PC-3 (cell line): ENCODE measurements around the gene SLF2. TPM values are rescaled to one million over a fixed set of nuclear protein-coding genes. Genes with fewer than 3 reads are reported as not detected.
A peak's percentile ranks its signal among the peaks of the same experiment; 100 is the strongest.

Experiments
- ATAC-seq: fragments of 200-7000 bp; cut with Tn5 transposase; 2 replicates; pipeline ENCODE4 v1.9.1; 2020; ENCODE audit warnings: mild to moderate bottlenecking, moderate library complexity
- BruUV-seq: library from RNA; stranded (reverse); fragments of 400-500 nt; replicated peaks from 2 replicates; lab custom pipeline; 2021; lab: Mats Ljungman, UMichigan
- CTCF ChIA-PET: fragments of 300-600 bp; sonication (Branson Sonifier 250); formaldehyde crosslinking; loops from one replicate; lab custom pipeline; 2022; ENCODE audit warnings: antibody characterized with exemption; lab: Charles Lee
- POLR2A ChIA-PET: fragments of 300-600 bp; sonication (Branson Sonifier 250); formaldehyde crosslinking; loops from one replicate; lab custom pipeline; 2022; ENCODE audit warnings: antibody characterized with exemption; ENCODE audit not compliant: unreplicated experiment; lab: Charles Lee
- DNase-seq: peaks from one replicate; pipeline ENCODE4 v3.0.0-alpha.2; 2015
- H2AFZ ChIP-seq: fragments of 300-600 bp; sonication (generic); 2 replicates; pipeline ENCODE4 v1.6.0; 2016; ENCODE audit warnings: antibody characterized with exemption, low read length
- H3F3A ChIP-seq: fragments of 300-600 bp; sonication (generic); one replicate; pipeline ENCODE4 v1.6.0; 2017; ENCODE audit warnings: antibody characterized with exemption, low read length, control low read depth, mild to moderate bottlenecking; ENCODE audit not compliant: unreplicated experiment
- H3K27ac ChIP-seq: fragments of 300-600 bp; sonication (generic); 2 replicates; pipeline ENCODE4 v1.5.1; 2016; ENCODE audit warnings: mild to moderate bottlenecking, low read length
- H3K27me3 ChIP-seq: fragments of 300-600 bp; sonication (generic); 2 replicates; pipeline ENCODE4 v1.6.1; 2016; ENCODE audit warnings: low read length, mixed read lengths
- H3K36me3 ChIP-seq: fragments of 300-600 bp; sonication (generic); 2 replicates; pipeline ENCODE4 v1.6.1; 2016; ENCODE audit warnings: low read depth, mixed run types, low read length, mixed read lengths
- H3K4me1 ChIP-seq: fragments of 300-600 bp; sonication (generic); 2 replicates; pipeline ENCODE4 v1.5.1; 2016; ENCODE audit warnings: low read length; ENCODE audit not compliant: insufficient read depth
- H3K4me2 ChIP-seq: fragments of 300-600 bp; sonication (generic); 2 replicates; pipeline ENCODE4 v1.6.0; 2016; ENCODE audit warnings: low read length
- H3K4me3 ChIP-seq: fragments of 300-600 bp; sonication (generic); 2 replicates; pipeline ENCODE4 v1.5.1; 2016; ENCODE audit warnings: mild to moderate bottlenecking, low read length, mixed read lengths
- H3K79me2 ChIP-seq: fragments of 300-600 bp; sonication (generic); 2 replicates; pipeline ENCODE4 v1.6.1; 2017; ENCODE audit warnings: low read length, mixed read lengths
- H3K9ac ChIP-seq: fragments of 300-600 bp; sonication (generic); 2 replicates; pipeline ENCODE4 v1.6.0; 2016; ENCODE audit warnings: mild to moderate bottlenecking, low read length
- H3K9me2 ChIP-seq: fragments of 300-600 bp; sonication (generic); replicated peaks from 2 replicates; pipeline ENCODE4 v1.6.1; 2016; ENCODE audit warnings: mixed run types, low read length, mixed read lengths
- H3K9me3 ChIP-seq: fragments of 300-600 bp; sonication (generic); 2 replicates; pipeline ENCODE4 v1.6.1; 2016; ENCODE audit warnings: low read length, mixed read lengths
- H4K20me1 ChIP-seq: fragments of 300-600 bp; sonication (generic); 2 replicates; pipeline ENCODE4 v1.6.1; 2016; ENCODE audit warnings: low read length, mixed read lengths
- EZH2 ChIP-seq: fragments of 300-600 bp; sonication (generic); IDR thresholded peaks from one replicate; pipeline ENCODE4 v1.6.1; 2017; ENCODE audit warnings: antibody characterized with exemption, mild to moderate bottlenecking, low read length; ENCODE audit not compliant: unreplicated experiment
- EZH2phosphoT487 ChIP-seq: fragments of 300-600 bp; sonication (generic); IDR thresholded peaks from 2 replicates; pipeline ENCODE4 v1.6.1; 2018; ENCODE audit warnings: mild to moderate bottlenecking, antibody characterized with exemption, low read length, borderline replicate concordance
- intact Hi-C: fragments of 100-400 bp; cut with micrococcal nuclease; formaldehyde crosslinking; loops from 2 replicates; pipeline ENCODE4 v1.9.0; 2023
- total RNA-seq: library from RNA; depleted of rRNA; stranded (reverse); fragments of >200 nt; gene quantifications from 2 replicates; pipeline ENCODE4 v1.2.3, GENCODE V29; 2014
- TF ChIP-seq, protein P1 (sequence below): fragments of 300-600 bp; sonication (generic); conservative IDR thresholded peaks from 2 replicates; pipeline ENCODE4 v1.5.1; 2017; ENCODE audit warnings: antibody characterized with exemption, low read depth, mild to moderate bottlenecking, low read length

Gene SLF2
- total RNA-seq, 1 experiment from 2014 or later, result 19.5 TPM

DNA sequence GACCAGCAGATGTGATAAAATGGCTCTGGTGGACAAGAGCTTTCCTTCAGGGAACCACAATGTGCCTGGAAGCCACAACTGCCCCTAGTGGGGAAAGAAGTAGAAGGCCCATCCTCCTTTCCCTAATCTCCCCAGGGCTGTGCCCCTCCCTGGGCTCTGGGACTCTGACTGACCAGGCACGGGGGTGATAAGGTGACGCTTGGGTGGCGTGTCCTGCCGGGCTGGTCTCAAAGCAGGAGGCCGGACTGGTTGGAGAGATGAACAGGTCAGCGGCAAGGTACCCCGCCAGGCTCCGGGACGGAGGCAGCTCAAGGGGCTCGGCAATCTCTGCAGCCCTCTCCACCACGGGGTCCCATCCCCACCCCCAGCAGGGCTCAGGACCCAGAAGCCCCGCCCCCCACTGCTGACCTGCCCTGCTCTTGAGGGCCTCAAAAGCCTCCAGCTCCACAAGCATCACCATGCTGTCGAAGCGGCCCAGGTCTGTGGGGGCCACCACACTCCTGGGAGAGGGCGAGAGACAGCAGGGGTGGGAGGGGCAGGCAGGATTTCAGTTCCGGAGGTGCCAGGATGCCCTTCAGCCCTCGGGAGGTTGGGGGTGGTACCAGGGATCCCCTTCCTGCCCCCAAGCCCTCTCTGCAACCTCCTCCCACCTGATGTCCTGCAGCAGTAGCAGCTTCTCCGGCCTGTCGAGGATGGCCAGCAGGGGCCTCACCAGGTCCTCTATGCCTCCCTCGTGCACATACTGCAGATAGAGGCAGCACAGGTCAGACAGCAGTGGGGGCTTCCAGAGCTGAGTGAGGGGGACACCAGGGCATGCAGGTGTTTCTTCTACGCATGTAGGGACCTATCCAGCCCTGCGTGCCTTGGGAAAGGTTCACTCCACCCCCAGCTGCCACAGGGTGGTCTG, 99.0 kb downstream of the SLF2 start:
- H3K4me1 ChIP-seq, result peaks cover 29% of the 10 kb centered on the region
- ChIA-PET POLR2A (no interaction called here), CTCF (interaction anchor here (0.5 to 2.2 kb wide), 3 partner anchors 14 to 129 kb away, joined by 5 to 16 read pairs (median 6); no protein-coding TSS in a partner anchor)
- H3K79me2 ChIP-seq, result no peaks in the 10 kb centered on the region
- peak overlapping the region; percentile 29; the same call in 1 of the 2 replicates for H3K27ac ChIP-seq
- no TSS peak for BruUV-seq
- TF ChIP-seq EZH2phosphoT487, result no peak
- no peak for TF ChIP-seq EZH2
- TF ChIP-seq, protein P1, sequence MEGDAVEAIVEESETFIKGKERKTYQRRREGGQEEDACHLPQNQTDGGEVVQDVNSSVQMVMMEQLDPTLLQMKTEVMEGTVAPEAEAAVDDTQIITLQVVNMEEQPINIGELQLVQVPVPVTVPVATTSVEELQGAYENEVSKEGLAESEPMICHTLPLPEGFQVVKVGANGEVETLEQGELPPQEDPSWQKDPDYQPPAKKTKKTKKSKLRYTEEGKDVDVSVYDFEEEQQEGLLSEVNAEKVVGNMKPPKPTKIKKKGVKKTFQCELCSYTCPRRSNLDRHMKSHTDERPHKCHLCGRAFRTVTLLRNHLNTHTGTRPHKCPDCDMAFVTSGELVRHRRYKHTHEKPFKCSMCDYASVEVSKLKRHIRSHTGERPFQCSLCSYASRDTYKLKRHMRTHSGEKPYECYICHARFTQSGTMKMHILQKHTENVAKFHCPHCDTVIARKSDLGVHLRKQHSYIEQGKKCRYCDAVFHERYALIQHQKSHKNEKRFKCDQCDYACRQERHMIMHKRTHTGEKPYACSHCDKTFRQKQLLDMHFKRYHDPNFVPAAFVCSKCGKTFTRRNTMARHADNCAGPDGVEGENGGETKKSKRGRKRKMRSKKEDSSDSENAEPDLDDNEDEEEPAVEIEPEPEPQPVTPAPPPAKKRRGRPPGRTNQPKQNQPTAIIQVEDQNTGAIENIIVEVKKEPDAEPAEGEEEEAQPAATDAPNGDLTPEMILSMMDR, result 0 out of 2 replicates have a peak, but pooled peaks have one; percentile 31
- no peaks in the 10 kb centered on the region for H3K27me3 ChIP-seq
- no peaks in the 10 kb centered on the region for H3K9me2 ChIP-seq
- H2AFZ ChIP-seq, result peak overlapping the region; percentile 38; the same call in 1 of the 2 replicates
- H4K20me1 ChIP-seq, result no peaks in the 10 kb centered on the region
- no peaks in the 10 kb centered on the region for H3F3A ChIP-seq
- peak; percentile 40 for DNase-seq
- no peak overlapping the region for H3K9ac ChIP-seq
- no peaks in the 10 kb centered on the region for H3K9me3 ChIP-seq
- peak overlapping the region; percentile 33 for H3K4me2 ChIP-seq
- intact Hi-C loops, result no loop called here
- no peaks in the 10 kb centered on the region for H3K36me3 ChIP-seq
- H3K4me3 ChIP-seq, result no peak overlapping the region
- ATAC-seq, result no peak; the same call in 1 of the 2 replicates

DNA sequence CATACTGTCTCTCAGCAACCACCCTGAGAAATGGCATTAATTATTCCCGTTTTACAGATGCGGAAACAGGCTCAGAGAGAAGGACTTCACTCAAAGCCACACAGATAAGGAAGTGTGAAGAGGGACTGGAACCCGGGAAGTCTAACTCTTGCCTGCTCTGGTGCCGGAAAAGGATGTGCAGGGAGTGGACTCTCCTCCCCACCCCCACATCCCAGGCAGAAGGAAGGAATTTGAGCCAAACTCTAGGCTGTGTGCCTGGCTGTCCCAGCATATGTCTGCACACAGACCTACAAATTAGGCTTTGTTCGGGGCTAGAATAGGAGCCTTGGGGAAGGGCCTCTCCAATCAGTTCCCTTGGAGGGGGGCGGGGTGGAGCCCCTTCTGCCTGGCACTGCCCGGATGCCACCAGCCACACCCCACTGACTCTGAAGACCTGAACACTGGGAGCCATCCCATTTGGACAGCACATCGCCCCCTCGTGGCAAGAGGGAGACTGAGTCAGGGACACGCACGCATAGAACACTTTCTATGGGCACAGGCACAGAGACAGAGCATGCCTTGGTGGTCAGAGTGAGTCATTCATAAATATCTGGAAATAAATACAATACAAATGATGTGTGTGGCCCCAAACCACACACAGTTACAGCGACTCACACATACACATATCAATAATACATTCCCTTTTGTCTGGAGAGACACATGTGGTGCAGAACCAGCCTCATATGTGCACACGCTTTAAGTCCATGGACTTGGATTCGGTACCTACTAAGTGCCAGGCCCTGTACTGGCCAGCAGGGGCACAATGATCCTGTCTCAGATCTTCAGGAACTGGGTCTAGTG, 100.0 kb downstream of the SLF2 start:
- Histone ChIP-seq H3K36me3 (no peaks in the 10 kb centered on the region), H3K4me1 (peaks cover 29% of the 10 kb centered on the region), H4K20me1 (no peaks in the 10 kb centered on the region), H3K4me3 (no peak overlapping the region; the same call in 1 of the 2 replicates), H3K27me3 (no peaks in the 10 kb centered on the region), H3K9me3 (no peaks in the 10 kb centered on the region), H3K9ac (no peak overlapping the region), H3F3A (no peaks in the 10 kb centered on the region), H3K9me2 (no peaks in the 10 kb centered on the region), H3K27ac (peak overlapping the region; percentile 29), H3K4me2 (peak overlapping the region; percentile 33), H3K79me2 (no peaks in the 10 kb centered on the region), H2AFZ (peak overlapping the region; percentile 38; the same call in 1 of the 2 replicates)
- intact Hi-C loops, result loop anchor here (1.0 kb wide), 1 partner anchor 14 kb away; no protein-coding TSS in a partner anchor
- ChIA-PET POLR2A (no interaction called here), CTCF (no interaction called here)
- no TSS peak for BruUV-seq
- TF ChIP-seq, protein P1, result peak; percentile 75
- TF ChIP-seq EZH2 (no peak), EZH2phosphoT487 (no peak)
- DNase-seq, result peak; percentile 84
- ATAC-seq, result peak; percentile 68
